GM18526 (cell line): Measurements from ENCODE around the gene PAOX.
A peak's percentile ranks its signal among the peaks of the same experiment; 100 is the strongest.

Source experiments
- POLR2A ChIP-seq: IDR thresholded peaks from 3 replicates; pipeline ENCODE4 v1.6.1; 2011; ENCODE audit not compliant: insufficient read length; ENCODE audit errors: extremely low read depth

The PAOX gene

GRCh38 chr10:133403359-133403758 is 24.3 kb downstream of the PAOX start:
- no peak for TF ChIP-seq POLR2A

- no peak for TF ChIP-seq POLR2A
Observed at GRCh38 chr10:133403784-133404183, 24.7 kb downstream of the PAOX start.

GRCh38 chr10:133405272-133405671 is 26.2 kb downstream of the PAOX start:
- no peak for TF ChIP-seq POLR2A

GRCh38 chr10:133405844-133406527 is 26.9 kb downstream of the PAOX start:
- TF ChIP-seq POLR2A: no peak

GRCh38 chr10:133411523-133412380 is 32.7 kb downstream of the PAOX start:
- TF ChIP-seq POLR2A: no peak

- no peak for TF ChIP-seq POLR2A
Observed at GRCh38 chr10:133412381-133412711, 33.3 kb downstream of the PAOX start.

GRCh38 chr10:133415752-133416151 is 36.7 kb downstream of the PAOX start:
- no peak for TF ChIP-seq POLR2A

- TF ChIP-seq POLR2A: no peak
Observed at GRCh38 chr10:133418289-133418993, 39.4 kb downstream of the PAOX start.

GRCh38 chr10:133419211-133419950 is 40.3 kb downstream of the PAOX start:
- TF ChIP-seq POLR2A: peak; percentile 8

- no peak for TF ChIP-seq POLR2A
Observed at GRCh38 chr10:133420028-133420427, 41.0 kb downstream of the PAOX start.

GRCh38 chr10:133420579-133420978 is 41.5 kb downstream of the PAOX start:
- TF ChIP-seq POLR2A: no peak

- TF ChIP-seq POLR2A: no peak
Observed at GRCh38 chr10:133421336-133422222, 42.5 kb downstream of the PAOX start.

- TF ChIP-seq POLR2A: no peak
Observed at GRCh38 chr10:133422223-133422806, 43.3 kb downstream of the PAOX start.
